Hair follicle dermal papilla cell (primary cell): ENCODE results near the gene KIF5A. TPM values are rescaled to one million over a fixed set of nuclear protein-coding genes. Genes with fewer than 3 reads are reported as not detected.

Source experiments
- small RNA-seq: library from RNA; depleted of rRNA; stranded (forward); fragments of <200 nt; gene quantifications from one replicate; pipeline ENCODE3, GENCODE V24; 2012
- total RNA-seq: library from RNA; depleted of rRNA; stranded (reverse); fragments of >200 nt; gene quantifications from 2 replicates; pipeline ENCODE4 v1.2.3, GENCODE V29; 2012

The KIF5A gene
- total RNA-seq: 1.8 and 2.7 TPM in 2 replicates

GRCh38 chr12:57549909-57550640, at the start of gene KIF5A:
Gene KIF5A (plus strand): TSS chr12:57550044. CDS start chr12:57550272, 228 bp downstream.

GRCh38 chr12:57520053-57520818, 29.6 kb upstream of the KIF5A start, which contains the start of gene DDIT3:
Gene DDIT3 (minus strand): TSS chr12:57520514. CDS start chr12:57517406, 3,108 bp downstream.

GRCh38 chr12:57522011-57522886, 27.6 kb upstream of the KIF5A start, which contains the start of gene MBD6:
Gene MBD6 (plus strand): TSS chr12:57522824. CDS start chr12:57524304, 1,480 bp downstream.

GRCh38 chr12:57546438-57547287, 3.2 kb upstream of the KIF5A start, which contains the start of gene DCTN2:
Gene DCTN2 (minus strand): TSS chr12:57547192. CDS start chr12:57547063, 129 bp downstream.

GRCh38 chr12:57590864-57591781, 41.3 kb downstream of the KIF5A start, which contains the start of gene PIP4K2C:
Gene PIP4K2C (plus strand): TSS chr12:57591192. CDS start chr12:57591290, 98 bp downstream.

GRCh38 chr12:57604454-57604991, 54.7 kb downstream of the KIF5A start, which contains the start of gene DTX3:
Gene DTX3 (plus strand): TSS chr12:57604824. CDS start chr12:57606518, 1,694 bp downstream.

GRCh38 chr12:57611108-57611826, 61.4 kb downstream of the KIF5A start, which contains the start of gene ARHGEF25:
Gene ARHGEF25 (plus strand): TSS chr12:57611435. CDS start chr12:57611895, 460 bp downstream.

GRCh38 chr12:57632958-57633840, 83.4 kb downstream of the KIF5A start, which contains the start of gene B4GALNT1:
Gene B4GALNT1 (minus strand): TSS chr12:57633201. CDS start chr12:57632132, 1,069 bp downstream.

Small RNAs within 50 kb of the gene (small RNA-seq; reads per million reads assigned to genes)
- not detected for gene MIR616

Other genes starting within 250 kb of the KIF5A start
- gene R3HDM2, start 119.0 kb upstream of the KIF5A start, total RNA-seq: 21.6 and 21.7 TPM in 2 replicates
- not detected in 2 replicates for gene INHBC, start 115.3 kb upstream of the KIF5A start, total RNA-seq
- 0.85 and 1.8 TPM in 2 replicates for gene INHBE, start 94.7 kb upstream of the KIF5A start, total RNA-seq
- gene GLI1, start 90.3 kb upstream of the KIF5A start, total RNA-seq: 0.16 and 0.61 TPM in 2 replicates
- gene ARHGAP9, start 70.2 kb upstream of the KIF5A start, total RNA-seq: 0.16 and 0.24 TPM in 2 replicates
- 138 and 167 TPM in 2 replicates for gene MARS1, start 62.0 kb upstream of the KIF5A start, total RNA-seq
- gene DDIT3, start 29.5 kb upstream of the KIF5A start, total RNA-seq: 43.6 and 50.3 TPM in 2 replicates
- 2.7 and 9.2 TPM in 2 replicates for gene MBD6, start 27.2 kb upstream of the KIF5A start, total RNA-seq
- 128 and 140 TPM in 2 replicates for gene DCTN2, start 2.9 kb upstream of the KIF5A start, total RNA-seq
- 29.4 and 34.1 TPM in 2 replicates for gene PIP4K2C, start 41.1 kb downstream of the KIF5A start, total RNA-seq
- 19.8 and 21.3 TPM in 2 replicates for gene DTX3, start 54.8 kb downstream of the KIF5A start, total RNA-seq
- gene ARHGEF25, start 61.4 kb downstream of the KIF5A start, total RNA-seq: 30.8 and 37.0 TPM in 2 replicates
- gene B4GALNT1, start 83.2 kb downstream of the KIF5A start, total RNA-seq: 3.8 and 5.7 TPM in 2 replicates
- 183 and 196 TPM in 2 replicates for gene OS9, start 144.1 kb downstream of the KIF5A start, total RNA-seq
- gene AGAP2, start 188.7 kb downstream of the KIF5A start, total RNA-seq: 0.49 and 0.73 TPM in 2 replicates
- 80.3 and 97.1 TPM in 2 replicates for gene TSPAN31, start 195.0 kb downstream of the KIF5A start, total RNA-seq
- gene CDK4, start 202.3 kb downstream of the KIF5A start, total RNA-seq: 140 and 154 TPM in 2 replicates
- 2.6 and 3.4 TPM in 2 replicates for gene MARCHF9, start 205.1 kb downstream of the KIF5A start, total RNA-seq
- 1.2 and 1.9 TPM in 2 replicates for gene CYP27B1, start 217.0 kb downstream of the KIF5A start, total RNA-seq
- 8.0 and 14.0 TPM in 2 replicates for gene METTL1, start 222.1 kb downstream of the KIF5A start, total RNA-seq
- 12.1 and 13.6 TPM in 2 replicates for gene EEF1AKMT3, start 222.6 kb downstream of the KIF5A start, total RNA-seq
- 13.4 and 18.7 TPM in 2 replicates for gene TSFM, start 232.7 kb downstream of the KIF5A start, total RNA-seq